Endothelial cell of umbilical vein (primary cell): Measurements from ENCODE around the gene SFPQ. TPM values are rescaled to one million over a fixed set of nuclear protein-coding genes. Genes with fewer than 3 reads are reported as not detected.

Source experiments
- BruUV-seq: library from RNA; stranded (reverse); fragments of 400-500 nt; replicated peaks from 2 replicates; lab custom pipeline; 2021; lab: Mats Ljungman, UMichigan
- CTCF ChIA-PET: fragments of 300-600, 350-600 bp; sonication (Branson Sonifier 250); formaldehyde crosslinking; loops from one replicate; lab custom pipeline; 2021; ENCODE audit warnings: antibody characterized with exemption, inconsistent platforms; lab: Charles Lee
- POLR2A ChIA-PET: fragments of 300-600, 350-600 bp; sonication (Branson Sonifier 250); formaldehyde crosslinking; loops from one replicate; lab custom pipeline; 2021; ENCODE audit warnings: antibody characterized with exemption, inconsistent platforms; lab: Charles Lee
- DNase-seq: peaks from one replicate; pipeline ENCODE4 v3.0.0-alpha.2; 2011; ENCODE audit warnings: low read depth, low spot score
- FAIRE-seq: peaks from 2 replicates; lab custom pipeline; 2011; peaks lifted over from hg19 to GRCh38; lab: Jason Lieb, UNC
- H2AFZ ChIP-seq: 2 replicates; pipeline ENCODE4 v1.6.0; 2012; ENCODE audit warnings: low read depth, low read length, control low read depth, inconsistent platforms
- H3K27ac ChIP-seq: 2 replicates; pipeline ENCODE4 v1.5.1; 2011; ENCODE audit warnings: low read depth, mild to moderate bottlenecking, control low read depth, low read length, moderate library complexity; ENCODE audit not compliant: insufficient read depth
- H3K27me3 ChIP-seq, 2 experiments: 2 replicates each; pipeline versions ENCODE4 v1.6.0 to v1.6.1; 2011; ENCODE audit warnings: low read length in 2 of 2, mixed read lengths in 1 of 2; ENCODE audit not compliant: control insufficient read depth in 2 of 2, insufficient read depth in 2 of 2
- H3K36me3 ChIP-seq, 2 experiments: 2 replicates in 1 of 2; 3 replicates in 1 of 2; pipeline ENCODE4 v1.5.1; 2011; ENCODE audit warnings: low read length in 2 of 2, mild to moderate bottlenecking in 1 of 2, moderate library complexity in 1 of 2; ENCODE audit not compliant: control insufficient read depth in 2 of 2, insufficient read depth in 2 of 2; ENCODE audit errors: extremely low read depth in 1 of 2
- H3K4me1 ChIP-seq: 3 replicates; pipeline ENCODE4 v1.5.1; 2011; ENCODE audit warnings: mild to moderate bottlenecking, low read length; ENCODE audit not compliant: control insufficient read depth, insufficient read depth; ENCODE audit errors: extremely low read depth
- H3K4me2 ChIP-seq: 2 replicates; pipeline ENCODE4 v1.6.1; 2011; ENCODE audit warnings: low read length, control low read depth, mixed read lengths; ENCODE audit not compliant: insufficient read depth
- H3K4me3 ChIP-seq, 3 experiments: fragments of 200-600 bp in 1 of 3; sonication (generic), shearing (Covaris generic) in 1 of 3; replicated peaks in 1 of 3; 2 replicates each; pipeline ENCODE4 v1.5.1; 2011 to 2016; ENCODE audit warnings: control low read depth in 3 of 3, low read length in 3 of 3, mild to moderate bottlenecking in 2 of 3, inconsistent platforms in 1 of 3, low read depth in 1 of 3, moderate library complexity in 1 of 3; ENCODE audit not compliant: insufficient read depth in 1 of 3
- H3K79me2 ChIP-seq: 2 replicates; pipeline ENCODE4 v1.6.0; 2012; ENCODE audit warnings: low read length, inconsistent platforms; ENCODE audit not compliant: control insufficient read depth, insufficient read depth
- H3K9ac ChIP-seq: replicated peaks from 2 replicates; pipeline ENCODE3; 2011; ENCODE audit warnings: low read length, control low read depth; ENCODE audit not compliant: insufficient read depth; ENCODE audit errors: extremely low read depth
- H3K9me1 ChIP-seq: replicated peaks from 3 replicates; pipeline ENCODE4 v1.6.0; 2011; ENCODE audit warnings: mild to moderate bottlenecking, low read length; ENCODE audit not compliant: control insufficient read depth, insufficient read depth; ENCODE audit errors: extremely low read depth
- H3K9me3 ChIP-seq: replicated peaks from 2 replicates; pipeline ENCODE4 v1.5.1; 2012; ENCODE audit warnings: low read length, inconsistent platforms; ENCODE audit not compliant: control insufficient read depth, insufficient read depth
- H4K20me1 ChIP-seq: replicated peaks from 2 replicates; pipeline ENCODE3; 2011; ENCODE audit warnings: mild to moderate bottlenecking, low read length; ENCODE audit not compliant: control insufficient read depth, insufficient read depth; ENCODE audit errors: extremely low read depth
- EZH2 ChIP-seq: IDR thresholded peaks from 2 replicates; pipeline ENCODE4 v1.6.1; 2012; ENCODE audit warnings: borderline replicate concordance, low read depth, mild to moderate bottlenecking, moderate library complexity, low read length, inconsistent platforms; ENCODE audit not compliant: severe bottlenecking
- FOS ChIP-seq: IDR thresholded peaks from 2 replicates; pipeline ENCODE4 v1.6.1; 2011; ENCODE audit warnings: mild to moderate bottlenecking, low read length, moderate library complexity, borderline replicate concordance; ENCODE audit not compliant: insufficient read depth
- GATA2 ChIP-seq: IDR thresholded peaks from 2 replicates; pipeline ENCODE4 v1.7.0; 2011; ENCODE audit warnings: low read depth, mild to moderate bottlenecking, moderate library complexity, mixed read lengths, low read length; ENCODE audit not compliant: insufficient read length, insufficient read depth
- MYC ChIP-seq: IDR thresholded peaks from one replicate; pipeline ENCODE4 v1.6.1; 2011; ENCODE audit warnings: mild to moderate bottlenecking, low read depth, low read length
- POLR2A ChIP-seq: IDR thresholded peaks from 2 replicates; pipeline ENCODE4 v1.6.1; 2012; ENCODE audit warnings: low read depth, mild to moderate bottlenecking, control low read depth, low read length
- POLR2AphosphoS5 ChIP-seq: IDR thresholded peaks from 2 replicates; pipeline ENCODE4 v1.6.1; 2012; ENCODE audit warnings: low read depth, mild to moderate bottlenecking, control low read depth, low read length, moderate library complexity; ENCODE audit not compliant: insufficient read depth
- dilution Hi-C: fragments of 300-500 bp; cut with MboI; formaldehyde crosslinking; loops from one replicate; pipeline ENCODE4 v1.15.0; 2019; ENCODE audit warnings: low sequenced_read_pairs; ENCODE audit not compliant: extremely low pct_ligation_motif_present
- intact Hi-C: fragments of 100-400 bp; cut with micrococcal nuclease; formaldehyde crosslinking; loops from one replicate; pipeline ENCODE4 v1.10.0; 2022
- polyA plus RNA-seq, 4 experiments: library from polyadenylated mRNA; depleted of rRNA in 3 of 4; stranded (reverse) in 3 of 4; unstranded in 1 of 4; fragments of >200 nt; gene quantifications; 2 replicates each; pipeline versions ENCODE4 v1.2.1 to v1.2.3, GENCODE V29; 2011 to 2012; ENCODE audit warnings: missing spikeins in 1 of 4
- total RNA-seq: library from RNA; stranded (reverse); gene quantifications from 2 replicates; pipeline ENCODE4 v1.2.3, GENCODE V29; 2021
- TF ChIP-seq, protein P1 (sequence below), 2 donors: IDR thresholded peaks; 1 replicate in 1 of 2; 2 replicates in 1 of 2; pipeline ENCODE4 v1.5.1; 2011; ENCODE audit warnings: low read length in 2 of 2, mild to moderate bottlenecking in 2 of 2, moderate library complexity in 2 of 2, control low read depth in 1 of 2, inconsistent platforms in 1 of 2, low read depth in 1 of 2; ENCODE audit not compliant: insufficient read depth in 1 of 2; ENCODE audit errors: extremely low read depth in 1 of 2

SFPQ gene
- total and polyA plus RNA-seq, 2 donors (not counting 3 experiments of a cell fraction or from before 2014, with no cell fraction given), result 100 to 415 TPM

DNA sequence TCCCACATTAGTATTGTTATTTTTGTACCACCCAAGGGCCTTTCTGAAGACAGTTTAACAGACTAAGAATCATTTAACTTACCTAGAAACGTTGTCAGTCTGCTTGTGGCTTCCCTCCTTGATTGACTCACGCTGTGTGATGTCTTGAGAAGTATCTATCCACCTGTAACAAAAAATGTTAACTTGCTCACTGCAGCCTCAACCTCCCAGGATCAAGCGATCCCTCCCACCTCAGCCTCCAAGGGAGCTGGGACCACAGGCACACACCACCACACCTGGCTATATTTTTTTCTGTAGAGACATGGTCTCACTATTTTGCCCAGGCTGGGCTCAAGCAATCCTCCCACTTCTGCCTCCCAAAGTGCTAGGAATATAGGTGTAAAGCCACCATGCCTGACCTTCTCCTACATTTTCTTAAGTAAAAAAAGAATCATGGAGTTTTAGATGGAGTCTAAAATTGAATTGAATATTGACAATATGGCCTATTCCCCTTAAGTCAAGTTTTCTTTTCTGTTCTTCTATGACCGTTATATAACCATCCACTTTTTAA is 15.6 kb downstream of the SFPQ start:
- Histone ChIP-seq H2AFZ (no peak overlapping the region), H3K27ac (no peak overlapping the region), H3K9me1 (no peaks in the 10 kb centered on the region), H3K27me3 (no peaks in the 10 kb centered on the region), H3K36me3 (peaks cover 38 to 54% of the 10 kb centered on the region in 2 experiments), H3K9ac (no peak overlapping the region), H3K9me3 (no peaks in the 10 kb centered on the region), H3K79me2 (peaks cover 38% of the 10 kb centered on the region), H3K4me3 (no peak overlapping the region), H3K4me1 (peaks cover 3% of the 10 kb centered on the region), H3K4me2 (no peak overlapping the region), H4K20me1 (peaks cover 41% of the 10 kb centered on the region)
- intact Hi-C loops, result no loop called here
- dilution Hi-C loops, result no loop called here
- ChIA-PET CTCF (no interaction called here), POLR2A (interaction anchor here (0.7 kb wide), 1 partner anchor 226 kb away, joined by 3 read pairs; no protein-coding TSS in a partner anchor)
- TF ChIP-seq POLR2A (peak; percentile 20), EZH2 (no peak)
- FAIRE-seq (no peak), DNase-seq (no peak)
- BruUV-seq, result no TSS peak

DNA sequence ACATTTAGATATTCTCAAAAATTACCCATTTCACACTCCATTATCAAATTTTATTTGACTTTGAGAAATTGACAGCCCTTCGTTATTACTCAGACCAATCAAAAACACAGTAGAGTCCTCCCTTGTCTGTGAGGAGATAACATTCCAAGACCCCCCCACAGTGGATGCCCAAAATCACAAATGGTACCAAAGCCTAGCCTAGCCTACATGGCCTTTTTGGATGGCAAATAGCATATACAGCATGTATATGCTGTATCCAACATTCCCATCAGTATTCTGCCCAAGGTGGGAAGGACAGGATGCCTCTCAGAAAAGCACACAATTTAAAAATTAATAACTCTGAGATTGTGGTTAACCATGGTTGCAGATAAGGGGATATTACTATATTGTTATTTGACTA is 17.3 kb downstream of the SFPQ start:
- DNase-seq, result no peak
- intact Hi-C loops, result no loop called here
- CTCF ChIA-PET, result no interaction called here
- Histone ChIP-seq H3K79me2 (peaks cover 21% of the 10 kb centered on the region), H3K27ac (no peak overlapping the region), H4K20me1 (peaks cover 26% of the 10 kb centered on the region), H2AFZ (no peak overlapping the region), H3K4me3 (no peak overlapping the region), H3K4me1 (no peaks in the 10 kb centered on the region), H3K9me1 (no peaks in the 10 kb centered on the region), H3K4me2 (no peak overlapping the region), H3K27me3 (no peaks in the 10 kb centered on the region), H3K9me3 (no peaks in the 10 kb centered on the region), H3K9ac (no peak overlapping the region), H3K36me3 (peaks cover 26 to 37% of the 10 kb centered on the region in 2 experiments)
- no peak for TF ChIP-seq POLR2AphosphoS5
- TF ChIP-seq FOS, result no peak
- TF ChIP-seq POLR2A, result peak; percentile 28
- no peak for TF ChIP-seq GATA2
- TF ChIP-seq, protein P1, sequence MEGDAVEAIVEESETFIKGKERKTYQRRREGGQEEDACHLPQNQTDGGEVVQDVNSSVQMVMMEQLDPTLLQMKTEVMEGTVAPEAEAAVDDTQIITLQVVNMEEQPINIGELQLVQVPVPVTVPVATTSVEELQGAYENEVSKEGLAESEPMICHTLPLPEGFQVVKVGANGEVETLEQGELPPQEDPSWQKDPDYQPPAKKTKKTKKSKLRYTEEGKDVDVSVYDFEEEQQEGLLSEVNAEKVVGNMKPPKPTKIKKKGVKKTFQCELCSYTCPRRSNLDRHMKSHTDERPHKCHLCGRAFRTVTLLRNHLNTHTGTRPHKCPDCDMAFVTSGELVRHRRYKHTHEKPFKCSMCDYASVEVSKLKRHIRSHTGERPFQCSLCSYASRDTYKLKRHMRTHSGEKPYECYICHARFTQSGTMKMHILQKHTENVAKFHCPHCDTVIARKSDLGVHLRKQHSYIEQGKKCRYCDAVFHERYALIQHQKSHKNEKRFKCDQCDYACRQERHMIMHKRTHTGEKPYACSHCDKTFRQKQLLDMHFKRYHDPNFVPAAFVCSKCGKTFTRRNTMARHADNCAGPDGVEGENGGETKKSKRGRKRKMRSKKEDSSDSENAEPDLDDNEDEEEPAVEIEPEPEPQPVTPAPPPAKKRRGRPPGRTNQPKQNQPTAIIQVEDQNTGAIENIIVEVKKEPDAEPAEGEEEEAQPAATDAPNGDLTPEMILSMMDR (IDR thresholded peaks at IDR 0.05; ENCODE audit: extremely low read depth in 1 of 2, insufficient read depth in 1 of 2, low read depth in 1 of 2, low read length in 2 of 2), result no peak
- TF ChIP-seq MYC, result no peak
- dilution Hi-C loops, result no loop called here
- POLR2A ChIA-PET, result interaction anchor here (1.2 kb wide), 1 partner anchor 81 kb away, joined by 4 read pairs; no protein-coding TSS in a partner anchor
- FAIRE-seq, result no peak
- BruUV-seq, result no TSS peak
